Coronary artery (tissue), 2 donors: ENCODE results near the gene ERBB2.

ENCODE experiments used
- DNase-seq: peaks from one replicate; pipeline ENCODE4 v3.0.0-alpha.2; 2017; ENCODE audit warnings: low spot score
- H3K27ac ChIP-seq, 2 donors: fragments of 200-600 bp; sonication (generic); one replicate each; pipeline ENCODE4 v1.5.1; 2016 to 2019
- H3K4me3 ChIP-seq: fragments of 200-600 bp; sonication (generic); 2 replicates; pipeline ENCODE4 v1.5.1; 2016; ENCODE audit warnings: mild to moderate bottlenecking, moderate library complexity
- TF ChIP-seq, protein P1 (sequence below): fragments of 200-600 bp; sonication (generic); IDR thresholded peaks from one replicate; pipeline ENCODE4 v1.5.1; 2019; ENCODE audit warnings: antibody characterized with exemption

The ERBB2 gene

DNA sequence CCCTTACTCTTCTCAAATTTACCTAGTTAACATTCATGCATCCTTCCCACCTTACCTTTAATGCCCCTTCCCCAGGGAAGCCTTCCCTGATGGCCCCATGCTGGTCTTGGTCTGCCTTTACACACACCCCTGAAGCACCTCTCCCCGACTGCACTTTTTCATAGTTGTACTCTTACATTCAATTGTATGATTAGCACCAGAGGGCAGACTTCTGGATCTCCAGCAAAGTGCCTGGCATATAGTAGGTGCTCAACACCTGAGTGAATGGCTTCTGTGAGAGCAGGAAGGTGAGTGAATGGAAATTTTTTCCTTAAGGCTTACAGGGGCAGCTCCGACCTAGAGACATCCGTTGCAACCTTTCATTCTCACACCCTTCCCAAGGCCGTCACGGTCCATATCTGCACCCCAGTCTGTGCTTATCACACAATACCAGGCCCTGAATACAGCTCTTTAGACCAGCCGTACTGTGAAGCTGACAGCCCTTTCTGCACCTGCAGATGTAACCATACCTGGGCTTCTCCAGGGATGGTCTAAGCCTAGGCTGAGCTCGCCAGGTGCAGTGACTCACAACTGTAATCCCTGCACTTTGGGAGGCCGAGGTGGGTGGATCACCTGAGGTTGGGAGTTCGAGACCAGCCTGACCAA, 16.4 kb upstream of the ERBB2 start:
- DNase-seq: no peak
- no peak overlapping the region for H3K4me3 ChIP-seq
- H3K27ac ChIP-seq: no peak overlapping the region
- TF ChIP-seq, protein P1, sequence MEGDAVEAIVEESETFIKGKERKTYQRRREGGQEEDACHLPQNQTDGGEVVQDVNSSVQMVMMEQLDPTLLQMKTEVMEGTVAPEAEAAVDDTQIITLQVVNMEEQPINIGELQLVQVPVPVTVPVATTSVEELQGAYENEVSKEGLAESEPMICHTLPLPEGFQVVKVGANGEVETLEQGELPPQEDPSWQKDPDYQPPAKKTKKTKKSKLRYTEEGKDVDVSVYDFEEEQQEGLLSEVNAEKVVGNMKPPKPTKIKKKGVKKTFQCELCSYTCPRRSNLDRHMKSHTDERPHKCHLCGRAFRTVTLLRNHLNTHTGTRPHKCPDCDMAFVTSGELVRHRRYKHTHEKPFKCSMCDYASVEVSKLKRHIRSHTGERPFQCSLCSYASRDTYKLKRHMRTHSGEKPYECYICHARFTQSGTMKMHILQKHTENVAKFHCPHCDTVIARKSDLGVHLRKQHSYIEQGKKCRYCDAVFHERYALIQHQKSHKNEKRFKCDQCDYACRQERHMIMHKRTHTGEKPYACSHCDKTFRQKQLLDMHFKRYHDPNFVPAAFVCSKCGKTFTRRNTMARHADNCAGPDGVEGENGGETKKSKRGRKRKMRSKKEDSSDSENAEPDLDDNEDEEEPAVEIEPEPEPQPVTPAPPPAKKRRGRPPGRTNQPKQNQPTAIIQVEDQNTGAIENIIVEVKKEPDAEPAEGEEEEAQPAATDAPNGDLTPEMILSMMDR: no peak

DNA sequence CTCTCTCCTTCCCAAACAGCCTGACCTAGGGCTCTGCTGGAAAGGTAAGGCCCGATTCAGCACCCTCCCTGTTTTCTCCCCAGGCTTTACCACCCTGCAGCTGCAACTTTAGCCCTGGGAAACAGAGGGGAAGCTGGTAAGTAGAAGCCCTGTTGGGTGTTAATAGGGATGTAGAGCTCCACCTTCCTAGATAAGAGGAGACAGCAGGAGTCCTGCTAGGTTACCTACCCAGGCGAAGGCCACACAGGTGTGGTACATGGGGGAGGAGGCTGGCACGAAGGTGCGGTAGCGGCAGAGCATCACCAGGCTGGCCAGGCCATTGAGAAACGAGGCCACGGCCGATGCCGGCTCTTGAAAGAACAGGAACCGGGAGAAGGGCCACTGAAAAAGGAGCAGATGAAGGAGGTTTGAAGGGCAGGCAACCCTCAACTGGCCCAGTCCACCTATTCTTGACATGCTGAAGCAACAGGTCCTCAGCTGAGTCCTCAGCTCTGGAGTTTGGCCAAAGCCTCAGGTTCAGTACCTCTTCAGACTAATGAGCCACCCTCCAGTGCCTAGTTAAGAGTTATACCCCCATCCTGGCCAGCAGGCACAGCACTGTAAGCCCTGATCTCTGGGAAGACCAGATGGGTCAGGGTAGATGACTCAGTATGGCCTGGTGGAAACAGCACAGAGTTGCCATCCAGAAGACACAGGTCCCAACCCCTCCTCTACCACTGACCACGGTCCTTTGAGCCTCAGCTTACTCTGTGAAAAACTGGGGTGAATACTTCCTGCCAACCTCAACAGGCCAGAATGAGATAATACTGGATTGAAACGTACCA, 15.3 kb upstream of the ERBB2 start:
- TF ChIP-seq, protein P1: no peak
- H3K4me3 ChIP-seq: no peak overlapping the region
- no peak overlapping the region for H3K27ac ChIP-seq
- DNase-seq: no peak

DNA sequence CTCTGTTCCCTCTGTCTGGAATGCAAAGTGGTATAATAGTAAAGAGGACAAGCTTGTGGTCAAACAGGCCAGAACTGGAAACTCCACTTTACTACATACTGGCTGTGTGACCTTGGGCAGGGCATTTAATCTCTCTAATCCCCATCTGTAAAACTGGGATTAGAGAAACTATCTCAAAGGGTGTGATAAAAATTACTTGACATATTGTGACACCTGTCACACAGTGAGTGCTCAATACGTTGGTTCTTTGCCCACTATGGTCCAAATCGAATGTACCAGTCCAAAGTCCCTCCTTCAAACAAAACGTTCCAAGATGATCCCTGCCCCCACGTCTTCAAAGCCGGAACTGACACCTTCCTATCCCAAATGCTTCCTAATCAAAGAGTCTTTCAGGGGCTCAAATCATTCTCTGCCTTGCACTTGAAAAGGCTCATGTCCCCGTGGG, 12.7 kb upstream of the ERBB2 start:
- Histone ChIP-seq H3K27ac (peak overlapping the region; percentile 93 to 98), H3K4me3 (peak overlapping the region; percentile 90)
- no peak for DNase-seq
- TF ChIP-seq, protein P1: no peak

DNA sequence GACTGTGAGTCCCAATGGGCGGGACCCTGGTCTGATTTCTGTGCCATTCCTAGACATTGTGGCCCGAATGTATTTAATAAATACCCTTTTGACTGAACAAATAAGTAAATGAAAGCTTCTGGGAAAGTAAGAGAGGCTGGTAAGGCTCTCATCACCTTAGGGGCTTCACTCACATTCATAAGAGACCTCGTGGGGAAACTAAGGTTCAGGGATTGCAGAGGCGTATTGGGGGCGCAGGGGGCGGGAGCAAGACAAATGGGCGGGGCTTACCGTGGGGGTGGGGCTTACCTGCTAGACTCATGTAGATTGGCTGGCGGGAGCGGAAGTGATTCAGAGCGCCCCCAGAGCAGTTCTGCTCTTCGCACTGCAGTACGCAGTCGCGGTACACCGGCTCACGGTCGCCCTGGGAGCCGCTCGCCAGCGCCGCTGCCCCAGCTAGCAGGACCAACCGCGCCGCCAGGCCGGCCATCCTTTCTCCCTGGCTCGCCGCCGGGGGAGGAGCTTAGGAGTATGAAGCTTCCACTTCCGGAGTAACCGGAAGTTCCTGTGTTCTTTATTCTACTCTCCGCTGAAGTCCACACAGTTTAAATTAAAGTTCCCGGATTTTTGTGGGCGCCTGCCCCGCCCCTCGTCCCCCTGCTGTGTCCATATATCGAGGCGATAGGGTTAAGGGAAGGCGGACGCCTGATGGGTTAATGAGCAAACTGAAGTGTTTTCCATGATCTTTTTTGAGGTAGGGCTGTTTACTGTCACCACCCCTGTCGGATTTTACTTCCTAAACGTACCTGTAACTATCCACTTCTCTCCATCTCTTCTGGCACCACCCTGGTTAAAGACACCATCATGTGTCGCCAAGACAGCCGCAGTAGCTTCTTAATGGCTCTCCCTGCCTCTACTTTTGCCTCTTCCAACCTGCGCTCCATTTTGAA, 12.1 kb upstream of the ERBB2 start, which contains the start of gene PGAP3:
Gene PGAP3 (minus strand): TSS at position 512 of the 929 bp plus-strand sequence. CDS start 43 bp downstream, at position 469.
- peak; percentile 89 for DNase-seq
- Histone ChIP-seq H3K27ac (peak within 1 kb of the TSS; percentile 93 to 98), H3K4me3 (peak within 1 kb of the TSS; percentile 90)
- TF ChIP-seq, protein P1: no peak

- DNase-seq: peak; percentile 69
These were observed 11.4 kb upstream of the ERBB2 start for GRCh38 chr17:39688475-39688835.

DNA sequence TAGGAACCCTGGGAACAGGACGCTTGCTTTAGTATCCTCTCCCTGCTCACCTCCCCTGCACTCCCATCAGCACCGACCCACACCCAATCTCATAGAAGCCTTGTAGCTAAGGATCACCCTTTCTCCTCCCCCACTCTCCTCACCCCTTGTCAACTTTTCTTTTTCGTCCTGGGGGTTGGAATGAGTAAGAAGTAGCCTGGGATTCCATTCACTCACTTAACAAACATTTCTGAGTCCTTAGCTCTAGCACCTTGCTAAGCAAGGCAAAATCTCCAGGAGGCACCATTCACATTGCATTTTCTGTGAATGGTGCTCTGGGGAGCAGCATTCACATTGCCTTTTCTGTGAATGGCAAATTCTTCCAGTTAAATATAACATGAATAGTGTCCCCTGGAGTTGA, 10.9 kb upstream of the ERBB2 start:
- no peak for DNase-seq
- TF ChIP-seq, protein P1: no peak
- H3K4me3 ChIP-seq: peak overlapping the region; percentile 90
- H3K27ac ChIP-seq: no peak overlapping the region

More at GRCh38 chr17:39688475-39688835, 11.4 kb upstream of the ERBB2 start:
- TF ChIP-seq, protein P1: no peak
- Histone ChIP-seq H3K4me3 (peak overlapping the region; percentile 90), H3K27ac (peak overlapping the region; percentile 93 to 98)
